Measurements from ENCODE around the gene CASQ2.

- TF ChIP-seq NR3C1 (IDR thresholded peaks at IDR 0.05) = no peak
- no peak for TF ChIP-seq PHF8 (IDR thresholded peaks at IDR 0.05; ENCODE audit: borderline replicate concordance, low read depth)
- TF ChIP-seq MAX (IDR thresholded peaks at IDR 0.05) = no peak
These were observed 38.8 kb downstream of the CASQ2 start for GRCh38 chr1:115729756-115730155.

Measured in A549 (cell line).